ENCODE results near the gene CDH8.

CDH8 gene

GRCh38 chr16:61616088-61616487 lies 420.1 kb downstream of the CDH8 start:
- no peak for TF ChIP-seq CTCF (IDR thresholded peaks at IDR 0.05; ENCODE audit: low read depth, low read length)
- DNase-seq = no peak
- Histone ChIP-seq H3K9me3 (no peaks in the 10 kb centered on the region; the same call in 1 of the 2 replicates), H3K27me3 (no peaks in the 10 kb centered on the region), H3K4me1 (no peaks in the 10 kb centered on the region), H3K36me3 (no peaks in the 10 kb centered on the region), H3K4me3 (ENCODE audit: low read depth, low read length) (no peak overlapping the region)

GRCh38 chr16:61611847-61612491 lies 424.3 kb downstream of the CDH8 start:
- H3K9me3 ChIP-seq = no peaks in the 10 kb centered on the region
- no peaks in the 10 kb centered on the region for H3K27me3 ChIP-seq
- no peak for DNase-seq
- TF ChIP-seq CTCF (IDR thresholded peaks at IDR 0.05; ENCODE audit: low read depth, low read length) = no peak
- no peak overlapping the region for H3K4me3 ChIP-seq (ENCODE audit: low read depth, low read length)
- no peaks in the 10 kb centered on the region for H3K36me3 ChIP-seq
- H3K4me1 ChIP-seq = no peaks in the 10 kb centered on the region

GRCh38 chr16:61606581-61606980 lies 429.7 kb downstream of the CDH8 start:
- H3K4me3 ChIP-seq (ENCODE audit: low read depth, low read length) = no peak overlapping the region
- H3K9me3 ChIP-seq = no peaks in the 10 kb centered on the region
- H3K4me1 ChIP-seq = no peaks in the 10 kb centered on the region
- no peaks in the 10 kb centered on the region for H3K27me3 ChIP-seq
- no peaks in the 10 kb centered on the region for H3K36me3 ChIP-seq
- DNase-seq = no peak
- no peak for TF ChIP-seq CTCF (IDR thresholded peaks at IDR 0.05; ENCODE audit: low read depth, low read length)

Data from BE2C (cell line).